HEK293 (cell line): ENCODE results near the gene NPIPB2.

Source experiments
- KLF10 ChIP-seq: fragments of 450-650 bp; IDR thresholded peaks from 2 replicates; pipeline ENCODE4 v1.5.1; 2018; ENCODE audit warnings: missing biosample characterization, mild to moderate bottlenecking, missing genetic modification characterization
- MYNN ChIP-seq: fragments of 450-650 bp; formaldehyde crosslinking; IDR thresholded peaks from 2 replicates; pipeline ENCODE4 v1.5.1; 2016; ENCODE audit warnings: missing biosample characterization, missing genetic modification characterization, borderline replicate concordance
- REPIN1 ChIP-seq: fragments of 450-650 bp; formaldehyde crosslinking; IDR thresholded peaks from 2 replicates; pipeline ENCODE4 v1.5.1; 2017; ENCODE audit warnings: missing biosample characterization, missing genetic modification characterization, low read depth
- SP2 ChIP-seq: fragments of 450-650 bp; formaldehyde crosslinking; IDR thresholded peaks from 2 replicates; pipeline ENCODE4 v1.5.1; 2016; ENCODE audit warnings: missing biosample characterization, missing genetic modification characterization
- YY1 ChIP-seq: fragments of 450-650 bp; formaldehyde crosslinking; IDR thresholded peaks from 2 replicates; pipeline ENCODE4 v1.5.1; 2018; ENCODE audit warnings: missing biosample characterization, missing genetic modification characterization
- ZBTB8A ChIP-seq: fragments of 450-650 bp; formaldehyde crosslinking; IDR thresholded peaks from 2 replicates; pipeline ENCODE4 v1.5.1; 2016; ENCODE audit warnings: missing biosample characterization, missing genetic modification characterization
- ZNF184 ChIP-seq: fragments of 450-650 bp; IDR thresholded peaks from 2 replicates; pipeline ENCODE4 v1.5.1; 2018; ENCODE audit warnings: missing biosample characterization, mild to moderate bottlenecking, missing genetic modification characterization
- ZNF530 ChIP-seq: fragments of 450-650 bp; formaldehyde crosslinking; IDR thresholded peaks from 2 replicates; pipeline ENCODE4 v1.5.1; 2016; ENCODE audit warnings: low read depth, missing biosample characterization, missing genetic modification characterization
- ZNF785 ChIP-seq: fragments of 450-650 bp; formaldehyde crosslinking; IDR thresholded peaks from 2 replicates; pipeline ENCODE4 v1.5.1; 2016; ENCODE audit warnings: missing biosample characterization, missing genetic modification characterization
- ZNF837 ChIP-seq: fragments of 450-650 bp; formaldehyde crosslinking; IDR thresholded peaks from 2 replicates; pipeline ENCODE4 v1.5.1; 2016; ENCODE audit warnings: missing biosample characterization, missing genetic modification characterization
- TF ChIP-seq, protein P1 (sequence below): fragments of 450-650 bp; formaldehyde crosslinking; IDR thresholded peaks from 2 replicates; pipeline ENCODE4 v1.5.1; 2016; ENCODE audit warnings: missing biosample characterization, missing genetic modification characterization
- TF ChIP-seq, protein P2 (sequence below): fragments of 450-650 bp; formaldehyde crosslinking; IDR thresholded peaks from 2 replicates; pipeline ENCODE4 v1.5.1; 2016; ENCODE audit warnings: missing biosample characterization, missing genetic modification characterization
- TF ChIP-seq, protein P3 (sequence below): fragments of 450-650 bp; formaldehyde crosslinking; optimal IDR thresholded peaks from 2 replicates; pipeline ENCODE3; 2016; ENCODE audit warnings: missing biosample characterization, mild to moderate bottlenecking, missing genetic modification characterization

DNA sequence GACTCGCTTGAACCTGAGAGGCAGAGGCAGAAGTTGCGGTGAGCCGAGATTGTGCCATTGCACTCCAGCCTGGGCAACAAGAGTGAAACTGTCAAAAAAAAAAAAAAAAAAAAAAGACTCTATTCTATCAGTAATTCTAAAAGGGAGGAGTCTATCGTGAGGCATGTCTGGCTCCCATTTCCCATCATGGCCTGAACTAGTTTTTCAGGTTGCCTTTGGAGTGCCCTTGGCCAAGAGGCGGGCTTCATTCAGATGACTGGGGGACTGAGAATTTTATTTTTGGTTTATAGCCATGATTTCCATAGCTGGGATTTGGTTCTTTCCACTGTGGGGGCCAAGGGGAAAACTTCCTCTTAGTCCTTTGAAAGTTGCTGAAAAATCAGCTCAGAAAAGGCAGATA lies 31.2 kb upstream of the NPIPB2 start:
- TF ChIP-seq, protein P1, sequence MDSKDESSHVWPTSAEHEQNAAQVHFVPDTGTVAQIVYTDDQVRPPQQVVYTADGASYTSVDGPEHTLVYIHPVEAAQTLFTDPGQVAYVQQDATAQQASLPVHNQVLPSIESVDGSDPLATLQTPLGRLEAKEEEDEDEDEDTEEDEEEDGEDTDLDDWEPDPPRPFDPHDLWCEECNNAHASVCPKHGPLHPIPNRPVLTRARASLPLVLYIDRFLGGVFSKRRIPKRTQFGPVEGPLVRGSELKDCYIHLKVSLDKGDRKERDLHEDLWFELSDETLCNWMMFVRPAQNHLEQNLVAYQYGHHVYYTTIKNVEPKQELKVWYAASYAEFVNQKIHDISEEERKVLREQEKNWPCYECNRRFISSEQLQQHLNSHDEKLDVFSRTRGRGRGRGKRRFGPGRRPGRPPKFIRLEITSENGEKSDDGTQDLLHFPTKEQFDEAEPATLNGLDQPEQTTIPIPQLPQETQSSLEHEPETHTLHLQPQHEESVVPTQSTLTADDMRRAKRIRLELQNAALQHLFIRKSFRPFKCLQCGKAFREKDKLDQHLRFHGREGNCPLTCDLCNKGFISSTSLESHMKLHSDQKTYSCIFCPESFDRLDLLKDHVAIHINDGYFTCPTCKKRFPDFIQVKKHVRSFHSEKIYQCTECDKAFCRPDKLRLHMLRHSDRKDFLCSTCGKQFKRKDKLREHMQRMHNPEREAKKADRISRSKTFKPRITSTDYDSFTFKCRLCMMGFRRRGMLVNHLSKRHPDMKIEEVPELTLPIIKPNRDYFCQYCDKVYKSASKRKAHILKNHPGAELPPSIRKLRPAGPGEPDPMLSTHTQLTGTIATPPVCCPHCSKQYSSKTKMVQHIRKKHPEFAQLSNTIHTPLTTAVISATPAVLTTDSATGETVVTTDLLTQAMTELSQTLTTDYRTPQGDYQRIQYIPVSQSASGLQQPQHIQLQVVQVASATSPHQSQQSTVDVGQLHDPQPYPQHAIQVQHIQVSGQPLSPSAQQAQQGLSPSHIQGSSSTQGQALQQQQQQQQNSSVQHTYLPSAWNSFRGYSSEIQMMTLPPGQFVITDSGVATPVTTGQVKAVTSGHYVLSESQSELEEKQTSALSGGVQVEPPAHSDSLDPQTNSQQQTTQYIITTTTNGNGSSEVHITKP: no peak
- TF ChIP-seq ZNF184 (tag by site-specific recombination) (no peak), ZNF530 (tag by site-specific recombination) (no peak), REPIN1 (tag by site-specific recombination) (no peak), ZBTB8A (tag by site-specific recombination) (no peak), ZNF785 (tag by site-specific recombination) (no peak), ZNF837 (tag by site-specific recombination) (no peak), KLF10 (tag by site-specific recombination) (no peak), YY1 (tag by site-specific recombination) (no peak), MYNN (tag by site-specific recombination) (no peak), SP2 (tag by site-specific recombination) (no peak)
- TF ChIP-seq, protein P2, sequence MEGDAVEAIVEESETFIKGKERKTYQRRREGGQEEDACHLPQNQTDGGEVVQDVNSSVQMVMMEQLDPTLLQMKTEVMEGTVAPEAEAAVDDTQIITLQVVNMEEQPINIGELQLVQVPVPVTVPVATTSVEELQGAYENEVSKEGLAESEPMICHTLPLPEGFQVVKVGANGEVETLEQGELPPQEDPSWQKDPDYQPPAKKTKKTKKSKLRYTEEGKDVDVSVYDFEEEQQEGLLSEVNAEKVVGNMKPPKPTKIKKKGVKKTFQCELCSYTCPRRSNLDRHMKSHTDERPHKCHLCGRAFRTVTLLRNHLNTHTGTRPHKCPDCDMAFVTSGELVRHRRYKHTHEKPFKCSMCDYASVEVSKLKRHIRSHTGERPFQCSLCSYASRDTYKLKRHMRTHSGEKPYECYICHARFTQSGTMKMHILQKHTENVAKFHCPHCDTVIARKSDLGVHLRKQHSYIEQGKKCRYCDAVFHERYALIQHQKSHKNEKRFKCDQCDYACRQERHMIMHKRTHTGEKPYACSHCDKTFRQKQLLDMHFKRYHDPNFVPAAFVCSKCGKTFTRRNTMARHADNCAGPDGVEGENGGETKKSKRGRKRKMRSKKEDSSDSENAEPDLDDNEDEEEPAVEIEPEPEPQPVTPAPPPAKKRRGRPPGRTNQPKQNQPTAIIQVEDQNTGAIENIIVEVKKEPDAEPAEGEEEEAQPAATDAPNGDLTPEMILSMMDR: no peak
- TF ChIP-seq, protein P3, sequence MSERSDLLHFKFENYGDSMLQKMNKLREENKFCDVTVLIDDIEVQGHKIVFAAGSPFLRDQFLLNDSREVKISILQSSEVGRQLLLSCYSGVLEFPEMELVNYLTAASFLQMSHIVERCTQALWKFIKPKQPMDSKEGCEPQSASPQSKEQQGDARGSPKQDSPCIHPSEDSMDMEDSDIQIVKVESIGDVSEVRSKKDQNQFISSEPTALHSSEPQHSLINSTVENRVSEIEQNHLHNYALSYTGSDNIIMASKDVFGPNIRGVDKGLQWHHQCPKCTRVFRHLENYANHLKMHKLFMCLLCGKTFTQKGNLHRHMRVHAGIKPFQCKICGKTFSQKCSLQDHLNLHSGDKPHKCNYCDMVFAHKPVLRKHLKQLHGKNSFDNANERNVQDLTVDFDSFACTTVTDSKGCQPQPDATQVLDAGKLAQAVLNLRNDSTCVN: no peak
